ENCODE data around the gene HDHD2.

Gene HDHD2

DNA sequence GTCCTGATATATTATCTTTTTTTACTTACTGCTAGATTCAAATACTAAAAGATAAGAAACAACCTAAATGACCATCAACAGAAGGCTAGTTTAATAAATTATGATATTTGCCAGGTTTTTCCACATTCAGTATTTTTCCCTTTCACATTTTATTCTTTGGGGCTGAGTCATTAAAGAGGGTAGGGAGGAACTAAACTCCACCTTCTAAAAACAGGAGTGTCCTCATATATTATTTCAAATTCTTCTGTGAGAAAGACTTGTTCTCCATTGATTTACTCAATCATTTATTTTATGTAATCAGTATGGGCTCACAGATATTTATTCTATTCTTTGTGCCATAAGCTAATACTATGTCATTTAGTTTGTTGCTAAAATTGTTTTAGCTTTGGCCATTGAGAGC lies 9.0 kb downstream of the HDHD2 start:
- Histone ChIP-seq H3K4me1 (ENCODE audit: insufficient read depth, low read length, poor library complexity, severe bottlenecking) (peaks cover 9% of the 10 kb centered on the region), H3K36me3 (ENCODE audit: insufficient read depth, low read length) (no peaks in the 10 kb centered on the region), H3F3A (ENCODE audit: low read depth) (no peaks in the 10 kb centered on the region), H2AFZ (ENCODE audit: low read length) (no peak overlapping the region), H3K9me2 (replicated peaks; ENCODE audit: low read depth, low read length) (no peaks in the 10 kb centered on the region), H3K9me3 (ENCODE audit: insufficient read depth, low read depth, low read length) (no peaks in the 10 kb centered on the region), H3K79me2 (ENCODE audit: insufficient read depth, low read length) (peaks cover 44% of the 10 kb centered on the region), H4K20me1 (ENCODE audit: insufficient read depth, low read length, poor library complexity, severe bottlenecking) (peaks cover 6% of the 10 kb centered on the region), H3K9ac (ENCODE audit: low read depth, low read length, poor library complexity, severe bottlenecking) (no peak overlapping the region), H3K4me3 (ENCODE audit: low read length, poor library complexity, severe bottlenecking) (no peak overlapping the region), H3K27me3 (ENCODE audit: insufficient read depth, low read length, poor library complexity, severe bottlenecking) (no peaks in the 10 kb centered on the region), H3K4me2 (ENCODE audit: low read depth, low read length, poor library complexity, severe bottlenecking) (no peak overlapping the region)
- TF ChIP-seq EZH2phosphoT487 (IDR thresholded peaks at IDR 0.05; ENCODE audit: borderline replicate concordance) (no peak), CTCF (conservative IDR thresholded peaks at IDR 0.05; ENCODE audit: low read length) (no peak)

DNA sequence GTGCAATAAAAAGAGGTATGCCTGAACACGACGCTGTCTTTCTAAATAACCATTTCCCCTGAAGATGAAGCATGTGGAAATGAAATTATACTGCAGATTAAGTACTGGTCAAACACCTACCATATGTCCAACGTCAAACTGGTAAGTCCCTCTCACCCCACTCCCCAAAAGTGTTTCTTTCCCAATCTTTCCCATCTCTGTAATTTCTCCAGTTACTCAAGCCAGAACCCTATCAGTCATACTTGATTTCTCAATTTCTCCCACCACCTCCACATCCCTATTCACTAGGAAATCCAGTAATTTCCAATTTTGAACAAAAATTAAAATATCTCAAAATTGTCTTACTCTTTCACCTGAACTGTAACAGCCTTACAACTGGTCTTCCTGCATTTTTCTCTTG lies 29.2 kb downstream of the HDHD2 start:
- TF ChIP-seq EZH2phosphoT487 (IDR thresholded peaks at IDR 0.05; ENCODE audit: borderline replicate concordance) (no peak), CTCF (conservative IDR thresholded peaks at IDR 0.05; ENCODE audit: low read length) (no peak)
- Histone ChIP-seq H3K9me3 (ENCODE audit: insufficient read depth, low read depth, low read length) (no peaks in the 10 kb centered on the region), H3K36me3 (ENCODE audit: insufficient read depth, low read length) (peaks cover 5% of the 10 kb centered on the region; the same call in 1 of the 2 replicates), H3K4me3 (ENCODE audit: low read length, poor library complexity, severe bottlenecking) (no peak overlapping the region), H2AFZ (ENCODE audit: low read length) (no peak overlapping the region), H3K4me2 (ENCODE audit: low read depth, low read length, poor library complexity, severe bottlenecking) (no peak overlapping the region), H4K20me1 (ENCODE audit: insufficient read depth, low read length, poor library complexity, severe bottlenecking) (no peaks in the 10 kb centered on the region), H3K27me3 (ENCODE audit: insufficient read depth, low read length, poor library complexity, severe bottlenecking) (no peaks in the 10 kb centered on the region), H3F3A (ENCODE audit: low read depth) (no peaks in the 10 kb centered on the region), H3K9ac (ENCODE audit: low read depth, low read length, poor library complexity, severe bottlenecking) (no peak overlapping the region), H3K79me2 (ENCODE audit: insufficient read depth, low read length) (no peaks in the 10 kb centered on the region), H3K4me1 (ENCODE audit: insufficient read depth, low read length, poor library complexity, severe bottlenecking) (no peaks in the 10 kb centered on the region), H3K9me2 (replicated peaks; ENCODE audit: low read depth, low read length) (no peaks in the 10 kb centered on the region)

- H3K79me2 ChIP-seq (ENCODE audit: insufficient read depth, low read length) = no peaks in the 10 kb centered on the region
- TF ChIP-seq EZH2phosphoT487 (IDR thresholded peaks at IDR 0.05; ENCODE audit: borderline replicate concordance) = no peak
- TF ChIP-seq CTCF (conservative IDR thresholded peaks at IDR 0.05; ENCODE audit: low read length) = no peak
- H3F3A ChIP-seq (ENCODE audit: low read depth) = no peaks in the 10 kb centered on the region
- H3K4me3 ChIP-seq (ENCODE audit: low read length, poor library complexity, severe bottlenecking) = no peak overlapping the region
- H3K4me1 ChIP-seq (ENCODE audit: insufficient read depth, low read length, poor library complexity, severe bottlenecking) = no peaks in the 10 kb centered on the region
- H3K4me2 ChIP-seq (ENCODE audit: low read depth, low read length, poor library complexity, severe bottlenecking) = no peak overlapping the region
- no peaks in the 10 kb centered on the region for H3K9me2 ChIP-seq (replicated peaks; ENCODE audit: low read depth, low read length)
- no peak overlapping the region for H3K9ac ChIP-seq (ENCODE audit: low read depth, low read length, poor library complexity, severe bottlenecking)
- peaks cover 5% of the 10 kb centered on the region; the same call in 1 of the 2 replicates for H3K36me3 ChIP-seq (ENCODE audit: insufficient read depth, low read length)
- no peaks in the 10 kb centered on the region for H3K27me3 ChIP-seq (ENCODE audit: insufficient read depth, low read length, poor library complexity, severe bottlenecking)
- H2AFZ ChIP-seq (ENCODE audit: low read length) = no peak overlapping the region
- H3K9me3 ChIP-seq (ENCODE audit: insufficient read depth, low read depth, low read length) = no peaks in the 10 kb centered on the region
- H4K20me1 ChIP-seq (ENCODE audit: insufficient read depth, low read length, poor library complexity, severe bottlenecking) = no peaks in the 10 kb centered on the region
These were observed 29.9 kb downstream of the HDHD2 start for GRCh38 chr18:47120428-47120827.
